Testis (tissue), 2 donors: ENCODE data around the gene HOXC11.

Experiments
- POLR2A ChIP-seq: fragments of 450-650 bp; IDR thresholded peaks from one replicate; pipeline ENCODE4 v1.6.1; 2017; ENCODE audit warnings: antibody characterized with exemption, mild to moderate bottlenecking, moderate library complexity
- TF ChIP-seq, protein P1 (sequence below), 3 experiments: fragments of 450-650 bp in 2 of 3; fragments of 200-600 bp in 1 of 3; sonication (generic) in 1 of 3; IDR thresholded peaks; one replicate each; pipeline ENCODE4 v1.5.1; 2016 to 2019; ENCODE audit warnings: antibody characterized with exemption in 3 of 3, mild to moderate bottlenecking in 2 of 3, moderate library complexity in 1 of 3

DNA sequence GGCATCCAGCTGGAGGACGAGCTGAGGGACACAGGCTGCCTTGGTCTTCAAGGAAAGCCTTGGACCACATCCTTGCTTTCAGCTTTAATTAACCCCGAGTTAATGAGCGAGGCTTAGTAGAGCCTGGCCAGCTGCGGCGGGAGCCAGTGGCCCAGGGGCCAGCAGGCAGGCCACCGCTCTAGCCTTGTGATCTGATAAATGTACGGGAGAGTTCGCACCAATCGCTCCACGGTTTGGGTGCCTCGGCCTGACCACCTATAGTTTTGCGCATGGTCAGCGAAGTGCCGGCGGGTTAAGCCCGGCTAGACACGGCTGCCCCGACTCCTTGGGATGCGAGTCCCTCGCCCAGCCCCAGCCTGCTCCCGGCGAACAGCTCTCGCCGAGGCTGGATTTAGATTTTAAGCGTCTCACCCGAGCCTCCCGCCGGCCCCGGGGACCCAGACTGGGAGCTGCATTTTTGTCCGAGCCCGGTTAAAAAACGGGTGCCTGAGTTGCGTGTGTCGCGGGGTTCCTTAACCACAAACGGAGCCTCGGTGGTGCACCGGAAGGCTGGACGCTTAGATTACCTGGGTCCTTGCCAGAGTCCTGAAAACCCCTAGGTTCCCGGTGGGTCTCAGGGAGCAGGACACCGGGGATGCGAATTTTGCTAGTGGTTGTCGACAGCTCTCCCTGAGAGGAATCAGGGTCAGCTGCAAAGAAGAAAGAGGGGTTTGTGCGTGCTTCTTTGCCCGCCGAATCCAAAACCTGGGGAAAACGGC is 21.2 kb upstream of the HOXC11 start:
- TF ChIP-seq, protein P1, sequence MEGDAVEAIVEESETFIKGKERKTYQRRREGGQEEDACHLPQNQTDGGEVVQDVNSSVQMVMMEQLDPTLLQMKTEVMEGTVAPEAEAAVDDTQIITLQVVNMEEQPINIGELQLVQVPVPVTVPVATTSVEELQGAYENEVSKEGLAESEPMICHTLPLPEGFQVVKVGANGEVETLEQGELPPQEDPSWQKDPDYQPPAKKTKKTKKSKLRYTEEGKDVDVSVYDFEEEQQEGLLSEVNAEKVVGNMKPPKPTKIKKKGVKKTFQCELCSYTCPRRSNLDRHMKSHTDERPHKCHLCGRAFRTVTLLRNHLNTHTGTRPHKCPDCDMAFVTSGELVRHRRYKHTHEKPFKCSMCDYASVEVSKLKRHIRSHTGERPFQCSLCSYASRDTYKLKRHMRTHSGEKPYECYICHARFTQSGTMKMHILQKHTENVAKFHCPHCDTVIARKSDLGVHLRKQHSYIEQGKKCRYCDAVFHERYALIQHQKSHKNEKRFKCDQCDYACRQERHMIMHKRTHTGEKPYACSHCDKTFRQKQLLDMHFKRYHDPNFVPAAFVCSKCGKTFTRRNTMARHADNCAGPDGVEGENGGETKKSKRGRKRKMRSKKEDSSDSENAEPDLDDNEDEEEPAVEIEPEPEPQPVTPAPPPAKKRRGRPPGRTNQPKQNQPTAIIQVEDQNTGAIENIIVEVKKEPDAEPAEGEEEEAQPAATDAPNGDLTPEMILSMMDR (IDR thresholded peaks at IDR 0.05), result no peak
- TF ChIP-seq POLR2A, result no peak
